ENCODE measurements around the gene WNT9A.
"Not testable (repeated sequence)": the region's sequence is repeated elsewhere in the genome, so short reads cannot be mapped to it uniquely, and the experiment has no call there.

DNA sequence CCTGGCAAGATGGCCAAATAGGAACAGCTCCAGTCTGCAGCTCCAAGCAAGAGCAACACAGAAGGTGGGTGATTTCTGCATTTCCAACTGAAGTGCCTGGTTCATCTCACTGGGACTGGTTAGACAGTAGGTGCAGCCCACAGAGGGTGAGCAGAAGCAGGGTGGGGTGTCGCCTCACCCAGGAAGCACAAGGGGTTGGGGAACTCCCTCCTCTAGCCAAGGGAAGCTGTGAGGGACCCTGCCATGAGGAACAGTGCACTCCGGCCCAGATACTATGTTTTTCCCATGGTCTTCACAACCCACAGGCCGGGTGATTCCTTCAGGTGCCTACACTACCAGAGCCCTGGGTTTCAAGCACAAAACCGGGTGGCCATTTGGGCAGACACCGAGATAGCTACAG lies 75.8 kb downstream of the WNT9A start:
- TF ChIP-seq POLR2AphosphoS5 (IDR thresholded peaks at IDR 0.05; ENCODE audit: low read depth); GABPA (IDR thresholded peaks at IDR 0.05; ENCODE audit: low read depth); SPI1 (IDR thresholded peaks at IDR 0.05; ENCODE audit: borderline replicate concordance, low read depth): not testable (repeated sequence)
- TF ChIP-seq, protein P1, sequence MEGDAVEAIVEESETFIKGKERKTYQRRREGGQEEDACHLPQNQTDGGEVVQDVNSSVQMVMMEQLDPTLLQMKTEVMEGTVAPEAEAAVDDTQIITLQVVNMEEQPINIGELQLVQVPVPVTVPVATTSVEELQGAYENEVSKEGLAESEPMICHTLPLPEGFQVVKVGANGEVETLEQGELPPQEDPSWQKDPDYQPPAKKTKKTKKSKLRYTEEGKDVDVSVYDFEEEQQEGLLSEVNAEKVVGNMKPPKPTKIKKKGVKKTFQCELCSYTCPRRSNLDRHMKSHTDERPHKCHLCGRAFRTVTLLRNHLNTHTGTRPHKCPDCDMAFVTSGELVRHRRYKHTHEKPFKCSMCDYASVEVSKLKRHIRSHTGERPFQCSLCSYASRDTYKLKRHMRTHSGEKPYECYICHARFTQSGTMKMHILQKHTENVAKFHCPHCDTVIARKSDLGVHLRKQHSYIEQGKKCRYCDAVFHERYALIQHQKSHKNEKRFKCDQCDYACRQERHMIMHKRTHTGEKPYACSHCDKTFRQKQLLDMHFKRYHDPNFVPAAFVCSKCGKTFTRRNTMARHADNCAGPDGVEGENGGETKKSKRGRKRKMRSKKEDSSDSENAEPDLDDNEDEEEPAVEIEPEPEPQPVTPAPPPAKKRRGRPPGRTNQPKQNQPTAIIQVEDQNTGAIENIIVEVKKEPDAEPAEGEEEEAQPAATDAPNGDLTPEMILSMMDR (IDR thresholded peaks at IDR 0.05; ENCODE audit: insufficient read depth, low read length): not testable (repeated sequence)
- TF ChIP-seq, protein P2, sequence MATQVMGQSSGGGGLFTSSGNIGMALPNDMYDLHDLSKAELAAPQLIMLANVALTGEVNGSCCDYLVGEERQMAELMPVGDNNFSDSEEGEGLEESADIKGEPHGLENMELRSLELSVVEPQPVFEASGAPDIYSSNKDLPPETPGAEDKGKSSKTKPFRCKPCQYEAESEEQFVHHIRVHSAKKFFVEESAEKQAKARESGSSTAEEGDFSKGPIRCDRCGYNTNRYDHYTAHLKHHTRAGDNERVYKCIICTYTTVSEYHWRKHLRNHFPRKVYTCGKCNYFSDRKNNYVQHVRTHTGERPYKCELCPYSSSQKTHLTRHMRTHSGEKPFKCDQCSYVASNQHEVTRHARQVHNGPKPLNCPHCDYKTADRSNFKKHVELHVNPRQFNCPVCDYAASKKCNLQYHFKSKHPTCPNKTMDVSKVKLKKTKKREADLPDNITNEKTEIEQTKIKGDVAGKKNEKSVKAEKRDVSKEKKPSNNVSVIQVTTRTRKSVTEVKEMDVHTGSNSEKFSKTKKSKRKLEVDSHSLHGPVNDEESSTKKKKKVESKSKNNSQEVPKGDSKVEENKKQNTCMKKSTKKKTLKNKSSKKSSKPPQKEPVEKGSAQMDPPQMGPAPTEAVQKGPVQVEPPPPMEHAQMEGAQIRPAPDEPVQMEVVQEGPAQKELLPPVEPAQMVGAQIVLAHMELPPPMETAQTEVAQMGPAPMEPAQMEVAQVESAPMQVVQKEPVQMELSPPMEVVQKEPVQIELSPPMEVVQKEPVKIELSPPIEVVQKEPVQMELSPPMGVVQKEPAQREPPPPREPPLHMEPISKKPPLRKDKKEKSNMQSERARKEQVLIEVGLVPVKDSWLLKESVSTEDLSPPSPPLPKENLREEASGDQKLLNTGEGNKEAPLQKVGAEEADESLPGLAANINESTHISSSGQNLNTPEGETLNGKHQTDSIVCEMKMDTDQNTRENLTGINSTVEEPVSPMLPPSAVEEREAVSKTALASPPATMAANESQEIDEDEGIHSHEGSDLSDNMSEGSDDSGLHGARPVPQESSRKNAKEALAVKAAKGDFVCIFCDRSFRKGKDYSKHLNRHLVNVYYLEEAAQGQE (IDR thresholded peaks at IDR 0.05; ENCODE audit: insufficient replicate concordance, low read depth): not testable (repeated sequence)
